H1 (cell line): ENCODE data around the gene NLN. TPM values are rescaled to one million over a fixed set of nuclear protein-coding genes. Genes with fewer than 3 reads are reported as not detected.

Experiments
- CTCF ChIA-PET: fragments of 300-600 bp; sonication (Branson Sonifier 250); formaldehyde crosslinking; loops from one replicate; lab custom pipeline; 2021; ENCODE audit not compliant: partially characterized antibody; lab: Charles Lee
- POLR2A ChIA-PET: fragments of 300-600 bp; sonication (Branson Sonifier 250); formaldehyde crosslinking; loops from one replicate; lab custom pipeline; 2021; ENCODE audit warnings: inconsistent platforms; ENCODE audit not compliant: partially characterized antibody; lab: Charles Lee
- DNase-seq, 2 experiments: peaks; one replicate each; pipeline versions ENCODE4 v3.0.0 to v3.0.0-alpha.2; 2010 to 2022; ENCODE audit warnings: low spot score in 2 of 2, low read depth in 1 of 2, mixed read lengths in 1 of 2
- FAIRE-seq: peaks from 2 replicates; lab custom pipeline; 2011; peaks lifted over from hg19 to GRCh38; lab: Jason Lieb, UNC
- H2AFZ ChIP-seq: 2 replicates; pipeline ENCODE4 v1.8.1; 2012; ENCODE audit warnings: low read length, inconsistent platforms
- H2AK5ac ChIP-seq: 2 replicates; pipeline ENCODE4 v1.6.1; 2013; ENCODE audit warnings: low read depth, low read length
- H2BK120ac ChIP-seq: replicated peaks from 2 replicates; pipeline ENCODE3; 2013; ENCODE audit warnings: low read depth, low read length, inconsistent platforms
- H2BK12ac ChIP-seq: 2 replicates; pipeline ENCODE4 v1.6.1; 2013; ENCODE audit warnings: low read depth, low read length
- H2BK15ac ChIP-seq: 2 replicates; pipeline ENCODE4 v1.6.1; 2013; ENCODE audit warnings: low read length
- H2BK20ac ChIP-seq: 2 replicates; pipeline ENCODE4 v1.6.1; 2013; ENCODE audit warnings: low read length
- H2BK5ac ChIP-seq: 2 replicates; pipeline ENCODE4 v1.6.1; 2013; ENCODE audit warnings: low read depth, low read length
- H3K14ac ChIP-seq: 2 replicates; pipeline ENCODE4 v1.6.1; 2013; ENCODE audit warnings: inconsistent platforms; ENCODE audit not compliant: insufficient read length
- H3K18ac ChIP-seq: 2 replicates; pipeline ENCODE4 v1.6.1; 2013; ENCODE audit warnings: low read length; ENCODE audit errors: extremely low read depth
- H3K23ac ChIP-seq: 2 replicates; pipeline ENCODE4 v1.6.1; 2013; ENCODE audit warnings: inconsistent platforms; ENCODE audit not compliant: insufficient read length
- H3K23me2 ChIP-seq: 2 replicates; pipeline ENCODE4 v1.6.1; 2013; ENCODE audit warnings: low read depth, low read length
- H3K27ac ChIP-seq: 2 replicates; pipeline ENCODE4 v1.6.1; 2011; ENCODE audit warnings: low read depth, low read length, inconsistent platforms
- H3K27me3 ChIP-seq, 4 experiments: replicated peaks in 1 of 4; 1 replicate in 1 of 4; 2 replicates in 3 of 4; pipeline versions ENCODE4 v1.6.1 to v1.8.1; 2011 to 2013; ENCODE audit warnings: low read length in 3 of 4, mild to moderate bottlenecking in 3 of 4, inconsistent platforms in 2 of 4, mixed read lengths in 2 of 4, moderate library complexity in 1 of 4; ENCODE audit not compliant: control insufficient read depth in 3 of 4, insufficient read depth in 3 of 4; ENCODE audit errors: extremely low read depth in 1 of 4
- H3K36me3 ChIP-seq, 4 experiments: 2 replicates each; pipeline versions ENCODE4 v1.6.1 to v1.8.1; 2011 to 2013; ENCODE audit warnings: mild to moderate bottlenecking in 4 of 4, low read length in 3 of 4, moderate library complexity in 2 of 4, control low read depth in 1 of 4, inconsistent platforms in 1 of 4; ENCODE audit not compliant: insufficient read depth in 4 of 4, control insufficient read depth in 2 of 4
- H3K4ac ChIP-seq: replicated peaks from 2 replicates; pipeline ENCODE3; 2013; ENCODE audit warnings: low read length, low read depth, mixed read lengths, inconsistent platforms; ENCODE audit not compliant: insufficient read length
- H3K4me1 ChIP-seq, 4 experiments: replicated peaks in 1 of 4; 1 replicate in 1 of 4; 2 replicates in 3 of 4; pipeline versions ENCODE4 v1.6.1 to v1.8.1; 2011 to 2013; ENCODE audit warnings: low read length in 3 of 4, inconsistent platforms in 2 of 4, mixed read lengths in 1 of 4; ENCODE audit not compliant: insufficient read depth in 4 of 4, control insufficient read depth in 3 of 4
- H3K4me2 ChIP-seq, 2 experiments: 2 replicates each; pipeline versions ENCODE4 v1.6.1 to v1.8.1; 2011 to 2013; ENCODE audit warnings: low read depth in 2 of 2, low read length in 2 of 2, control low read depth in 1 of 2, inconsistent platforms in 1 of 2, mild to moderate bottlenecking in 1 of 2; ENCODE audit not compliant: insufficient read depth in 1 of 2
- H3K4me3 ChIP-seq, 4 experiments: fragments of 200-600, 300-600 bp in 1 of 4; sonication (generic), shearing (Covaris generic), sonication (Bioruptor Twin) in 1 of 4; 2 replicates each; pipeline versions ENCODE4 v1.5.1 to v1.8.1; 2011 to 2016; ENCODE audit warnings: low read length in 4 of 4, low read depth in 3 of 4, control low read depth in 2 of 4, inconsistent platforms in 2 of 4, mild to moderate bottlenecking in 2 of 4, mixed read lengths in 1 of 4, moderate library complexity in 1 of 4; ENCODE audit not compliant: insufficient read depth in 2 of 4; ENCODE audit errors: extremely low read depth in 1 of 4
- H3K56ac ChIP-seq: replicated peaks from 2 replicates; pipeline ENCODE3; 2013; ENCODE audit warnings: low read depth, mild to moderate bottlenecking, mixed read lengths, low read length, inconsistent platforms; ENCODE audit not compliant: insufficient read length
- H3K79me1 ChIP-seq: 2 replicates; pipeline ENCODE4 v1.6.1; 2013; ENCODE audit warnings: low read depth, low read length, control low read depth
- H3K79me2 ChIP-seq, 2 experiments: 2 replicates each; pipeline versions ENCODE4 v1.6.1 to v1.8.1; 2012 to 2013; ENCODE audit warnings: low read length in 2 of 2, mild to moderate bottlenecking in 2 of 2, inconsistent platforms in 1 of 2; ENCODE audit not compliant: insufficient read depth in 2 of 2, control insufficient read depth in 1 of 2
- H3K9ac ChIP-seq, 4 experiments: replicated peaks in 1 of 4; 1 replicate in 1 of 4; 2 replicates in 3 of 4; pipeline versions ENCODE4 v1.6.1 to v1.8.1; 2011 to 2013; ENCODE audit warnings: low read depth in 3 of 4, low read length in 3 of 4, control low read depth in 2 of 4, mild to moderate bottlenecking in 2 of 4, moderate library complexity in 2 of 4, inconsistent platforms in 1 of 4; ENCODE audit errors: extremely low read depth in 1 of 4
- H3K9me3 ChIP-seq, 2 experiments: 2 replicates each; pipeline versions ENCODE4 v1.6.1 to v1.8.1; 2012 to 2013; ENCODE audit warnings: mild to moderate bottlenecking in 2 of 2, moderate library complexity in 2 of 2, control low read depth in 1 of 2, inconsistent platforms in 1 of 2, low read depth in 1 of 2, low read length in 1 of 2, mixed read lengths in 1 of 2; ENCODE audit not compliant: insufficient read depth in 2 of 2
- H4K20me1 ChIP-seq, 2 experiments: replicated peaks in 1 of 2; 2 replicates each; pipeline versions ENCODE3 to v1.8.1; 2011 to 2013; ENCODE audit warnings: inconsistent platforms in 2 of 2, low read length in 2 of 2, mild to moderate bottlenecking in 1 of 2; ENCODE audit not compliant: insufficient read depth in 2 of 2, control insufficient read depth in 1 of 2
- H4K5ac ChIP-seq: 2 replicates; pipeline ENCODE4 v1.6.1; 2013; ENCODE audit warnings: low read length, low read depth, mixed read lengths, inconsistent platforms; ENCODE audit not compliant: insufficient read length
- H4K8ac ChIP-seq: 2 replicates; pipeline ENCODE4 v1.8.0; 2013; ENCODE audit warnings: mild to moderate bottlenecking, moderate library complexity, low read length, inconsistent platforms; ENCODE audit not compliant: insufficient read depth; ENCODE audit errors: extremely low read depth
- H4K91ac ChIP-seq: replicated peaks from 2 replicates; pipeline ENCODE3; 2013; ENCODE audit warnings: low read length, mixed read lengths, inconsistent platforms; ENCODE audit not compliant: insufficient read length
- POLR2AphosphoS5 ChIP-seq: IDR thresholded peaks from 2 replicates; pipeline ENCODE4 v1.6.1; 2011; ENCODE audit warnings: low read depth, low read length
- TAF1 ChIP-seq: IDR thresholded peaks from 2 replicates; pipeline ENCODE4 v1.6.1; 2011; ENCODE audit warnings: mild to moderate bottlenecking, low read depth, low read length
- WGBS, 2 experiments: shearing (Covaris generic) in 1 of 2; methylation state at CpG; one replicate each; pipeline versions ENCODE4 v1.1.6 to v1.1.7; 2013 to 2015; ENCODE audit warnings: low lambda C conversion rate in 2 of 2, mixed read lengths in 2 of 2, inconsistent platforms in 1 of 2, low coverage in 1 of 2, missing lambda C conversion rate in 1 of 2; ENCODE audit not compliant: insufficient replicate concordance in 2 of 2, insufficient coverage in 1 of 2, insufficient read length in 1 of 2; ENCODE audit errors: extremely low coverage in 1 of 2, missing lambda C conversion rate in 1 of 2; 5-methylcytosine and 5-hydroxymethylcytosine counted together
- polyA plus RNA-seq, 7 experiments: library from polyadenylated mRNA; depleted of rRNA in 3 of 7; stranded (reverse) in 5 of 7; unstranded in 2 of 7; fragments of >200 nt in 5 of 7; fragments of 200-250 nt in 2 of 7; gene quantifications; 1 replicate in 5 of 7; 2 replicates in 1 of 7; 4 replicates in 1 of 7; pipeline versions ENCODE4 v1.2.1 to v1.2.3, GENCODE V29; 2011 to 2013; ENCODE audit warnings: missing spikeins in 2 of 7, mixed read lengths in 2 of 7
- total RNA-seq: library from RNA; stranded (reverse); fragmentation: NEBNext Ultra II Directional; extraction: Animal tissue kit (Norgen Biotek cat#: 25700); gene quantifications from 2 replicates; pipeline ENCODE4 v1.2.1, GENCODE V29; 2021

NLN gene
- total and polyA plus RNA-seq, 2 of the 8 experiments (the other 6 are each of a cell fraction or from before 2014, with no cell fraction given), result 46.7 to 192 TPM

DNA sequence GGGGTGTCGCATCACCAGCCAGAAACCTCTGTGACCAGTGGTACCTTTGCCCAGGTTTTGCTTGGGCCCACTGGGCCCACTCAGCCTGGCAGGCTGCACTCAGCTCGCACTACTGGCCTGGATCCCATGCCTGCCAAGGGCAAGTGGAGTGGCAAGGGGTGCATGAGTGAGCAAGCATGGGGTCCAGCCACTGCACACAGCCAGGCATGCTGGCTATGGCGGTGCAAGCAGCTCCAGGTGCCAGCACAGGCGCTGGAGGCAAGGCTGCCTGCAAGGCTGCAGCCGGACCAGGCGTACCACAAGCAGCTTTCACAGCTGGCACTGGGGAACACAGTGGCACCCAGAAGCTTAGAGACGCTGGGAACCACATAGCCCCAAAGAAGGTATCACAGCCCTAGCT is 80.1 kb downstream of the NLN start:
- no peaks in the 10 kb centered on the region for H4K20me1 ChIP-seq

More for the DNA sequence above, 80.1 kb downstream of the NLN start:
- Histone ChIP-seq H2BK12ac (no peak overlapping the region; the same call in 1 of the 2 replicates), H3K23me2 (no peaks in the 10 kb centered on the region), H4K8ac (no peak overlapping the region), H4K5ac (no peak overlapping the region), H3K27ac (no peak overlapping the region), H3K4ac (no peak overlapping the region), H3K14ac (no peak overlapping the region), H2BK20ac (no peak overlapping the region), H3K4me3 (no peak overlapping the region), H3K36me3 (peaks cover 0 to 40% (median 17%) of the 10 kb centered on the region in 4 experiments; a peak in 7 of 8 replicates), H3K27me3 (no peaks in the 10 kb centered on the region), H2BK5ac (no peak overlapping the region; the same call in 1 of the 2 replicates), H3K56ac (no peak overlapping the region), H2AFZ (no peak overlapping the region), H3K79me1 (no peaks in the 10 kb centered on the region), H3K9ac (no peak overlapping the region), H3K4me1 (no peaks in the 10 kb centered on the region; a peak in 1 of 7 replicates), H4K91ac (no peak overlapping the region), H2AK5ac (no peak overlapping the region), H3K23ac (no peak overlapping the region), H3K9me3 (peaks cover 0 to 3% of the 10 kb centered on the region in 2 experiments; a peak in 1 of 4 replicates), H3K18ac (no peak overlapping the region), H2BK15ac (no peak overlapping the region), H2BK120ac (no peak overlapping the region), H3K79me2 (no peaks in the 10 kb centered on the region; a peak in 1 of 4 replicates), H3K4me2 (no peak overlapping the region)
- WGBS, 2 experiments, result 98% methylated on average over 7 of the region's 7 CpGs; no CpG with 5 or more reads in 1 of the 2 experiments
- ChIA-PET POLR2A (interaction anchor here (1.2 kb wide), 1 partner anchor 8 kb away, joined by 3 read pairs; no protein-coding TSS in a partner anchor), CTCF (interaction anchor here (1.8 kb wide), 1 partner anchor 10 kb away, joined by 8 read pairs; no protein-coding TSS in a partner anchor)
- peak; percentile 24; the same call in 1 of the 2 replicates for TF ChIP-seq POLR2AphosphoS5
- TF ChIP-seq TAF1, result no peak
- no peak for DNase-seq
- FAIRE-seq, result no peak
